ENCODE data around the gene SCRN1.

DNA sequence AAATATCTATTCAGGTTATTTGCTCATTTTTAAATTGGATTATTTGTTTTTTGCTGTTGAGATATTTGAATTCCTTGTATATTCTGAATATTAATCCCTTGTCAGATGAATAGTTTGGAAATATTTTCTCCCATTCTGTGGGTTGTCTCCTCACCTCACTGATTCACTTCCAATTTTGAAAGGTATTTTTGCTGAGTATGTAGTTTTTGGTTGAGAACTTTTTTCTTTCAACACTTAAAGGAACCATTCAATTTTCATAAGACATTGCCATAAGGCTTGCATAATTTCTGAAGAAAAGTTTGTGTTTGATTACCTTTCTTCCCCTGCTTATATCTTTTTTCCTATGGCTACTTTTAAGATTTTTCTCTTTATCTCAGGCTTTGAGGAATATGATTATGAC is 8.9 kb upstream of the SCRN1 start:
- TF ChIP-seq CTCF (IDR thresholded peaks at IDR 0.05; ENCODE audit: insufficient read depth, low read length) (no peak), POLR2AphosphoS5 (IDR thresholded peaks at IDR 0.05; ENCODE audit: low read depth) (no peak)
